Neural progenitor cell (in vitro differentiated cells): Measurements from ENCODE around the gene ZNF254. TPM values are rescaled to one million over a fixed set of nuclear protein-coding genes. Genes with fewer than 3 reads are reported as not detected.

Experiments
- DNase-seq: peaks from one replicate; pipeline ENCODE4 v3.0.0-alpha.2; 2016; ENCODE audit warnings: low spot score
- H2AFZ ChIP-seq: fragments of 200-600 bp; sonication (generic); replicated peaks from 2 replicates; pipeline ENCODE4 v1.6.1; 2016; ENCODE audit warnings: antibody characterized with exemption
- H3F3A ChIP-seq: fragments of 200-600 bp; sonication (generic); 2 replicates; pipeline ENCODE4 v1.6.1; 2016; ENCODE audit warnings: antibody characterized with exemption, low read depth
- H3K27ac ChIP-seq: fragments of 200-600 bp; sonication (generic); 2 replicates; pipeline ENCODE4 v1.5.1; 2016; ENCODE audit warnings: mild to moderate bottlenecking
- H3K27me3 ChIP-seq: fragments of 200-600 bp; sonication (generic); 2 replicates; pipeline ENCODE4 v1.6.1; 2016; ENCODE audit warnings: mild to moderate bottlenecking, moderate library complexity
- H3K36me3 ChIP-seq: fragments of 200-600 bp; sonication (generic); 2 replicates; pipeline ENCODE4 v1.5.1; 2016
- H3K4me1 ChIP-seq: fragments of 200-600 bp; sonication (generic); 2 replicates; pipeline ENCODE4 v1.6.1; 2016; ENCODE audit warnings: mixed run types
- H3K4me2 ChIP-seq: fragments of 200-600 bp; sonication (generic); 2 replicates; pipeline ENCODE4 v1.6.1; 2016
- H3K4me3 ChIP-seq: fragments of 200-600 bp; sonication (generic); 2 replicates; pipeline ENCODE4 v1.5.1; 2016
- H3K79me2 ChIP-seq: fragments of 200-600 bp; sonication (generic); 2 replicates; pipeline ENCODE4 v1.6.1; 2016; ENCODE audit warnings: low read depth
- H3K9ac ChIP-seq: fragments of 200-600 bp; sonication (generic); 2 replicates; pipeline ENCODE4 v1.6.1; 2016
- H3K9me3 ChIP-seq: fragments of 200-600 bp; sonication (generic); 2 replicates; pipeline ENCODE4 v1.5.1; 2016; ENCODE audit warnings: low read depth
- H4K20me1 ChIP-seq: fragments of 200-600 bp; sonication (generic); 2 replicates; pipeline ENCODE4 v1.6.1; 2016; ENCODE audit warnings: low read depth
- H3K27ac Mint-ChIP-seq: 3 replicates; pipeline ENCODE4 v1.8.0; 2021; ENCODE audit warnings: mixed read lengths
- H3K27me3 Mint-ChIP-seq: 2 replicates; pipeline ENCODE4 v1.8.0; 2022; ENCODE audit warnings: low read depth, mild to moderate bottlenecking, inconsistent platforms, moderate library complexity, mixed read lengths; ENCODE audit not compliant: insufficient read depth
- H3K36me3 Mint-ChIP-seq: 3 replicates; pipeline ENCODE4 v1.8.0; 2021; ENCODE audit warnings: mixed read lengths
- H3K4me1 Mint-ChIP-seq: 3 replicates; pipeline ENCODE4 v1.8.0; 2021; ENCODE audit warnings: mixed read lengths
- H3K4me3 Mint-ChIP-seq: 3 replicates; pipeline ENCODE4 v1.8.0; 2021; ENCODE audit warnings: mild to moderate bottlenecking, moderate library complexity, mixed read lengths
- H3K9me3 Mint-ChIP-seq: 3 replicates; pipeline ENCODE4 v1.8.0; 2020; ENCODE audit warnings: mixed read lengths
- EZH2 ChIP-seq: fragments of 200-600 bp; sonication (generic); IDR thresholded peaks from 2 replicates; pipeline ENCODE4 v1.6.1; 2017; ENCODE audit warnings: antibody characterized with exemption, mild to moderate bottlenecking, moderate library complexity
- EZH2phosphoT487 ChIP-seq: fragments of 200-600 bp; sonication (generic); IDR thresholded peaks from 2 replicates; pipeline ENCODE4 v1.6.1; 2017; ENCODE audit warnings: antibody characterized with exemption
- total RNA-seq: library from RNA; depleted of rRNA; stranded (reverse); fragments of >200 nt; gene quantifications from 2 replicates; pipeline ENCODE4 v1.2.3, GENCODE V29; 2015; ENCODE audit warnings: low replicate concordance
- TF ChIP-seq, protein P1 (sequence below): fragments of 200-600 bp; sonication (generic); IDR thresholded peaks from 2 replicates; pipeline ENCODE4 v1.5.1; 2017; ENCODE audit warnings: antibody characterized with exemption, mild to moderate bottlenecking

Gene ZNF254
- total RNA-seq, 1 donor from 2014 or later, result 85.5 TPM

DNA sequence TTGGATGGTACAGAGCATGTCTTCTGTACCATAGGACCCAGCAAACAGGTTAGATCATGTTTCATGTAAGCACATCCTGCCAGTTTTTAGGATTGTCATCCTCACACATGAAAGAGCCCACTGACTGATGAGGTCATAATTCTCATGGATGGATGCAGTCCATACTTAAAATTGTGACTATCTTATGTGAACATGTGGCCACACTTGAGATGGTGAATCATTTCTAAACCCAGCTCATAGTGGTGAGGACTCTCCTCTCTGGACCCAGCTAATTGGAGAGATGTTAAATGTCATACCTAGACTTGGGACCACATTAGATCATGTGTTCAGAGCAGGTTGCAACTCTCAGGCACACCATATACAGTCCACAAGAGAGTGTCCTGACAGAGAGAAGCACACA is 24.8 kb upstream of the ZNF254 start:
- Mint-ChIP-seq H3K9me3 (no peaks in the 10 kb centered on the region), H3K27me3 (peaks cover 3% of the 10 kb centered on the region), H3K4me3 (no peak overlapping the region), H3K36me3 (peaks cover 55% of the 10 kb centered on the region), H3K27ac (no peak overlapping the region), H3K4me1 (no peaks in the 10 kb centered on the region)
- H3K36me3 ChIP-seq, result no peaks in the 10 kb centered on the region
- TF ChIP-seq, protein P1, sequence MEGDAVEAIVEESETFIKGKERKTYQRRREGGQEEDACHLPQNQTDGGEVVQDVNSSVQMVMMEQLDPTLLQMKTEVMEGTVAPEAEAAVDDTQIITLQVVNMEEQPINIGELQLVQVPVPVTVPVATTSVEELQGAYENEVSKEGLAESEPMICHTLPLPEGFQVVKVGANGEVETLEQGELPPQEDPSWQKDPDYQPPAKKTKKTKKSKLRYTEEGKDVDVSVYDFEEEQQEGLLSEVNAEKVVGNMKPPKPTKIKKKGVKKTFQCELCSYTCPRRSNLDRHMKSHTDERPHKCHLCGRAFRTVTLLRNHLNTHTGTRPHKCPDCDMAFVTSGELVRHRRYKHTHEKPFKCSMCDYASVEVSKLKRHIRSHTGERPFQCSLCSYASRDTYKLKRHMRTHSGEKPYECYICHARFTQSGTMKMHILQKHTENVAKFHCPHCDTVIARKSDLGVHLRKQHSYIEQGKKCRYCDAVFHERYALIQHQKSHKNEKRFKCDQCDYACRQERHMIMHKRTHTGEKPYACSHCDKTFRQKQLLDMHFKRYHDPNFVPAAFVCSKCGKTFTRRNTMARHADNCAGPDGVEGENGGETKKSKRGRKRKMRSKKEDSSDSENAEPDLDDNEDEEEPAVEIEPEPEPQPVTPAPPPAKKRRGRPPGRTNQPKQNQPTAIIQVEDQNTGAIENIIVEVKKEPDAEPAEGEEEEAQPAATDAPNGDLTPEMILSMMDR, result no peak
- TF ChIP-seq EZH2 (no peak), EZH2phosphoT487 (no peak)
- H2AFZ ChIP-seq, result no peak overlapping the region
- no peaks in the 10 kb centered on the region for H4K20me1 ChIP-seq
- H3K27me3 ChIP-seq, result no peaks in the 10 kb centered on the region
- H3K4me2 ChIP-seq, result no peak overlapping the region
- H3F3A ChIP-seq, result no peaks in the 10 kb centered on the region
- no peaks in the 10 kb centered on the region for H3K4me1 ChIP-seq
- no peak overlapping the region for H3K27ac ChIP-seq
- H3K9ac ChIP-seq, result no peak overlapping the region
- DNase-seq, result no peak
- no peaks in the 10 kb centered on the region for H3K9me3 ChIP-seq
- H3K4me3 ChIP-seq, result no peak overlapping the region
- no peaks in the 10 kb centered on the region for H3K79me2 ChIP-seq

DNA sequence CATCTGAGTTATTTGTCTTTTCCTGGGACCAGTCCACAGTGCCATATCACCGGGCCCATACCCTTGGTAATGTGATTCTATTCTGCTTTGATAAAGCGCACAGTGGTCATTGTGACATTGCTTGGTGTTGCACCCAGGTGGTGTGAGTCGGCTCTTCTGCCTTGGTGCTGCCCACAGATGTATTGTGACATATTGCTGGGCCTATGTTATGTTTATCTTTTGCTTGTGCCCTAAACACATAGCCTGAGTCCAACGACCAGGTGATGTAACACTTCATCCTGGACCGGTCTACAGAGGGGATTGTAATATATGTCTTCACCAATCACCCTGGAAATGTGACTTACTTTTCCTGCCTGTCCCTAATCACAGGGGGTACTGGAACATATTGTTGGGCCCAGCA is 23.7 kb upstream of the ZNF254 start:
- no peaks in the 10 kb centered on the region for H3K4me1 Mint-ChIP-seq
- H3K9me3 Mint-ChIP-seq, result no peaks in the 10 kb centered on the region
- Histone ChIP-seq H3K36me3 (no peaks in the 10 kb centered on the region), H3K9me3 (no peaks in the 10 kb centered on the region), H3K9ac (no peak overlapping the region), H3K79me2 (no peaks in the 10 kb centered on the region), H3K4me1 (no peaks in the 10 kb centered on the region), H3K4me2 (no peak overlapping the region), H3F3A (no peaks in the 10 kb centered on the region), H2AFZ (no peak overlapping the region), H3K27ac (no peak overlapping the region), H4K20me1 (no peaks in the 10 kb centered on the region), H3K27me3 (no peaks in the 10 kb centered on the region), H3K4me3 (no peak overlapping the region)
- H3K36me3 Mint-ChIP-seq, result peaks cover 62% of the 10 kb centered on the region
- DNase-seq, result no peak
- H3K4me3 Mint-ChIP-seq, result no peak overlapping the region
- H3K27me3 Mint-ChIP-seq, result peaks cover 3% of the 10 kb centered on the region
- no peak overlapping the region for H3K27ac Mint-ChIP-seq
- TF ChIP-seq EZH2phosphoT487 (no peak), EZH2 (no peak)
- TF ChIP-seq, protein P1, result no peak

DNA sequence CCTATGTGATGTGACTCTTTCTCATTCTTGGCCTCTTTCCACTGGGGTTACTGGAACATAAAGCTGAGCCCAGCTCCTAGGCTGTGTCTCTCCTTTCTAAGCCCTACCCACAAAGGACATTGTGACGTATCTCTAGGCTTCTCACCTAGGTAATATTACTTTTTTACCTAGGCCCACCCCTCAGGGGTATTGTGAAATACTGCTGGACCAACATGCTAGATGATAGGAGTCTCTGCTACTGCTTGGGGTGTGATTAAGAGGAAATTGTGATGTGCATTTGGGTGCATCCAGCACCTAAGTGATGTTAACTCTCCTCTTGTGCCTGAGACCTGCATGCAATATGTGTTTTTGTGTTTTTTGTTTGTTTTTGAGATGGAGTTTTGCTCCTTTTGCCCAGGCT is 22.8 kb upstream of the ZNF254 start:
- no peaks in the 10 kb centered on the region for H3K4me1 ChIP-seq
- H3K79me2 ChIP-seq, result no peaks in the 10 kb centered on the region
- H4K20me1 ChIP-seq, result no peaks in the 10 kb centered on the region
- H3F3A ChIP-seq, result no peaks in the 10 kb centered on the region
- peaks cover 63% of the 10 kb centered on the region for H3K36me3 Mint-ChIP-seq
- no peak overlapping the region for H3K4me3 Mint-ChIP-seq
- H3K27ac Mint-ChIP-seq, result no peak overlapping the region
- H3K9me3 ChIP-seq, result no peaks in the 10 kb centered on the region
- H3K4me3 ChIP-seq, result no peak overlapping the region
- no peak overlapping the region for H3K9ac ChIP-seq
- no peak for DNase-seq
- no peaks in the 10 kb centered on the region for H3K27me3 ChIP-seq
- no peak for TF ChIP-seq EZH2
- no peak for TF ChIP-seq EZH2phosphoT487
- TF ChIP-seq, protein P1, result no peak
- no peaks in the 10 kb centered on the region for H3K4me1 Mint-ChIP-seq
- no peak overlapping the region for H2AFZ ChIP-seq
- no peak overlapping the region for H3K4me2 ChIP-seq
- no peaks in the 10 kb centered on the region for H3K9me3 Mint-ChIP-seq
- no peaks in the 10 kb centered on the region for H3K36me3 ChIP-seq
- no peak overlapping the region for H3K27ac ChIP-seq
- peaks cover 3% of the 10 kb centered on the region for H3K27me3 Mint-ChIP-seq

DNA sequence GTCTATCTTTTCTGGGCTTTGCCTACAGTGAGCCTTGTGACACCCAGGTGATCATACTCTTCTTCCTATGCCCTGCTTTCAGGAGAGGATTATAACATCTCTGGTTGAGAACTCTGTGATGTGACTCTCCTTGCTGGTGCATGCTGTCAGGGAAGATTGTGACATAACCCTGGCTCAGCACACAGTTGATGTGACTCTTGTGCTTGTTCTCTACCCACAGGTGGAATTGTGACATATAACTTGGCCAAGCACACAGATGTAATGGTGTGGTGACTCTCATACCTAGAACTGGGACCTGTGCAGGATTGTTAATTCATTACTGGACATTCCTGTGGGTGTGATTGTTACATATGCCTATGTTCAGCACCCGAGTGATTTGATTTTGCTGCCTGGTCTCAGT is 21.7 kb upstream of the ZNF254 start:
- Histone ChIP-seq H3K27me3 (no peaks in the 10 kb centered on the region), H3K9ac (no peak overlapping the region), H3K36me3 (no peaks in the 10 kb centered on the region), H3F3A (no peaks in the 10 kb centered on the region), H4K20me1 (no peaks in the 10 kb centered on the region), H3K79me2 (no peaks in the 10 kb centered on the region), H2AFZ (no peak overlapping the region), H3K4me1 (no peaks in the 10 kb centered on the region), H3K4me2 (no peak overlapping the region), H3K4me3 (no peak overlapping the region), H3K9me3 (no peaks in the 10 kb centered on the region), H3K27ac (no peak overlapping the region)
- no peak overlapping the region for H3K4me3 Mint-ChIP-seq
- TF ChIP-seq EZH2 (no peak), EZH2phosphoT487 (no peak)
- TF ChIP-seq, protein P1, result no peak
- H3K4me1 Mint-ChIP-seq, result no peaks in the 10 kb centered on the region
- peaks cover 63% of the 10 kb centered on the region for H3K36me3 Mint-ChIP-seq
- peaks cover 3% of the 10 kb centered on the region for H3K27me3 Mint-ChIP-seq
- DNase-seq, result no peak
- no peak overlapping the region for H3K27ac Mint-ChIP-seq
- no peaks in the 10 kb centered on the region for H3K9me3 Mint-ChIP-seq
